ENCODE results near the gene MTMR3.

MTMR3 gene

DNA sequence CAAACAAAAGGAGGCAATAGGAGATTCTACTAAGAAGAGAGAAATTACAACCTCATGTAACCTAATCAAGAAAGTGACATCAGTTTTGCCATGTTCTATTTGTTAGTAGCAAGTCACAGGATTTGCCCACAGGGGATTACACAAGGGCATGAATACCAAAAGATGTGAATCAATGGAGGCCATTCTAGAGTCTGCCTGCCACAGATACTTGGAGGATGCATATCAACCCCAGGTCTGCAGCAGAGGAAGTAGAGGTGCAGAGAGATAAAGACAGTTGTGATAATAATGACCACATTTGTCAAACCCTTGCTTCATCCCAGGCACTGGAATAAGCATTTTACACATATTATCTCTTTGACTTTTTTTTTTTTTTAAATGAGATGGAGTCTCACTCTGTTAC, 42.5 kb upstream of the MTMR3 start:
- no peak overlapping the region for H3K4me3 ChIP-seq (ENCODE audit: low read length)
- TF ChIP-seq, protein P1, sequence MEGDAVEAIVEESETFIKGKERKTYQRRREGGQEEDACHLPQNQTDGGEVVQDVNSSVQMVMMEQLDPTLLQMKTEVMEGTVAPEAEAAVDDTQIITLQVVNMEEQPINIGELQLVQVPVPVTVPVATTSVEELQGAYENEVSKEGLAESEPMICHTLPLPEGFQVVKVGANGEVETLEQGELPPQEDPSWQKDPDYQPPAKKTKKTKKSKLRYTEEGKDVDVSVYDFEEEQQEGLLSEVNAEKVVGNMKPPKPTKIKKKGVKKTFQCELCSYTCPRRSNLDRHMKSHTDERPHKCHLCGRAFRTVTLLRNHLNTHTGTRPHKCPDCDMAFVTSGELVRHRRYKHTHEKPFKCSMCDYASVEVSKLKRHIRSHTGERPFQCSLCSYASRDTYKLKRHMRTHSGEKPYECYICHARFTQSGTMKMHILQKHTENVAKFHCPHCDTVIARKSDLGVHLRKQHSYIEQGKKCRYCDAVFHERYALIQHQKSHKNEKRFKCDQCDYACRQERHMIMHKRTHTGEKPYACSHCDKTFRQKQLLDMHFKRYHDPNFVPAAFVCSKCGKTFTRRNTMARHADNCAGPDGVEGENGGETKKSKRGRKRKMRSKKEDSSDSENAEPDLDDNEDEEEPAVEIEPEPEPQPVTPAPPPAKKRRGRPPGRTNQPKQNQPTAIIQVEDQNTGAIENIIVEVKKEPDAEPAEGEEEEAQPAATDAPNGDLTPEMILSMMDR (IDR thresholded peaks at IDR 0.05; ENCODE audit: insufficient read depth, low read depth, low read length, missing control alignments), result no peak
- peak; percentile 83 for DNase-seq (ENCODE audit: low read depth)

DNA sequence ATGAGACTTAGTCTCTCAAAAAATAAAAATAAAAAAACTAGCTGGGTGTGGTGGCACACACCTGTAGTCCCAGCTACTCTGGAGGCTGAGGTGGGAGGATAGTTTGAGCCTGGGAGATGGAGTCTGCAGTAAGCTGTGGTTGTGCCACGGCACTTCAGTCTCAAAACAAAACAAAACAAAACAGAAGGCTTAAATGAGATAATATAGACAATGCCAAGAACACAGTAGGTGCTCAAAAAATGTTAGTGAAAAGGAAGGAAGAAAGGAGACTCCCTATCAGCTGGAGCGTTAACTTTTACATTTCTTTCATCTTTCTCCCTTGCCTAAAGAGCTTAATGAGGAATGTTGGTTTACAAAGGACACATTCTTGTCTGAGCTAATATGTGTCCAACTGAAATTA, 40.8 kb upstream of the MTMR3 start:
- DNase-seq (ENCODE audit: low read depth), result no peak
- TF ChIP-seq, protein P1 (IDR thresholded peaks at IDR 0.05; ENCODE audit: insufficient read depth, low read depth, low read length, missing control alignments), result no peak
- H3K4me3 ChIP-seq (ENCODE audit: low read length), result no peak overlapping the region

DNA sequence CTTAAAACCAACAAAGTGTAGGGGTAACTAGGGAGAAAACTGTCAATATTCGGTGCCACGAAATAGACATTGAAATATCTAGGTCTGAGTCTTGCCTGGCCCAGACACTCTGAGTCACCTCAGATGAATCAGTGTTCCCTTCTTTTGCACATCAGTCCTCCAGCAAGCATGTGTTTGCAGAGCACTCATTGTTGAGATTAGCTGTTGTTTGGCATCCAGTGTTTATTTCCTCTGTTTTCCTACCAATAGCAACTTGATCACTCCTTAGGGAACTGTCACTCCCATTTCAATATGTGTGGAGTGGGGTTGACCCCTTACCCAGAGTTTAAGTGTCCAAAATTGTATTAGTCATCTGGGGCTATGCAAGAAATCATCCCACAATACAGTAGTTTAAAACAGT, 40.2 kb upstream of the MTMR3 start:
- peak; percentile 95 for DNase-seq (ENCODE audit: low read depth)
- H3K4me3 ChIP-seq (ENCODE audit: low read length), result no peak overlapping the region
- TF ChIP-seq, protein P1 (IDR thresholded peaks at IDR 0.05; ENCODE audit: insufficient read depth, low read depth, low read length, missing control alignments), result no peak

DNA sequence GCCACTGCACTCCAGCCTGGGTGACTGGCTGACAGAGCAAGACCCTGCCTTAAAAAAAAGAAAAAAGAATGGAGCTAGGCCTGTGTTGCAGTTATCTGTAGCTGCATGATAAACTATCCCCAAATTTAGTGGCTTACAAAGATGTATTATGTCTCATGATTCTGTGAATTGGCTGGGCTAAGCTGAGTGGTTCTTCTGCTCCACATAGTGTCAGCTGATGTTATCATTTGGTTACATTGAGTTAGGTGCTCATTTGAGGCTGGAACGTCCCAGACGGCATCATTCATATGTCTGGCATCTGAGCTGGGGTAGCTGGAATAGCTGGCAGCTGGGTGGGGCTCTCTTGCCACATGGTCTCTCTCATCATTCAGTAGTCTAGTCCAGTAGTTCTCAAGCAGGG, 36.7 kb upstream of the MTMR3 start:
- no peak for DNase-seq (ENCODE audit: low read depth)
- H3K4me3 ChIP-seq (ENCODE audit: low read length), result no peak overlapping the region
- TF ChIP-seq, protein P1 (IDR thresholded peaks at IDR 0.05; ENCODE audit: insufficient read depth, low read depth, low read length, missing control alignments), result no peak

DNA sequence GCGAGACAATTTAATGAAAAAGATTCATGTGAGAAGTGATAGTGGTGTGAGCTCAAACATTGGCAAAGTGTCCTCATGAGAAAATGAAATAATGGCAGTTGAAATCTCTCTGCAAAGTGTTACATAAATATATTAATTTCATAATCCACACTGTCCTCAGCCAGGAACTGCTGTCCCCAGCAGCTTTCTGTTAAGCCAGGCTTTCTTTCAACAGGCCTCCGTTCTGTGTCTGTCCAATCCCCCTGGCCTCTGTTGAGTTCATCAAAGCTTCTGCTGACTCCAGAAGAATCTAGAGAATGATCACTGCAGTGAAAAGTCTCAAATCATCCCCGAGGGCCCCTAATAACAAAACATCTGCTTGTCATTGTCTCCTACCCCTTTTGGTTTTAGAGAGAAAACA, 34.9 kb upstream of the MTMR3 start:
- DNase-seq (ENCODE audit: low read depth), result no peak
- TF ChIP-seq, protein P1 (IDR thresholded peaks at IDR 0.05; ENCODE audit: insufficient read depth, low read depth, low read length, missing control alignments), result no peak
- no peak overlapping the region for H3K4me3 ChIP-seq (ENCODE audit: low read length)

DNA sequence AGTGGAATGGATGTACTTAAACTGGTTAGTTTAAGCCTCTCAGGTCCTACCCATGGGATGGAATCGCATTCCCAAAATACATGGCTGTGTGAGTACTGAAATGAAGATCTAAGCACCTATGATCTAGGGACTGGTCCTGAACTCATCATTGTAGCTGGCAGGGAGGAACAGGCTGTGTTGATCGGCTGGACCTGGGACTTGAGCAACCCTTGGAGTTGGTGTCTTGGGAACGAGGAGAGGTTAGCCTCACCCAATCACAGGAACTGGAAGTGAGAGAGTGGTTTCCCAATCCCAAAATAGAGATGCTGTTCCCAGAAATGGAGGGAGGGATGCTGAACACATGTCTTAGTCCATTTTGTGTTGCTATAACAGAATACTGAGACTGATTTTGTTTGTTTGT, 28.5 kb upstream of the MTMR3 start:
- no peak overlapping the region for H3K4me3 ChIP-seq (ENCODE audit: low read length)
- no peak for DNase-seq (ENCODE audit: low read depth)
- TF ChIP-seq, protein P1 (IDR thresholded peaks at IDR 0.05; ENCODE audit: insufficient read depth, low read depth, low read length, missing control alignments), result no peak

DNA sequence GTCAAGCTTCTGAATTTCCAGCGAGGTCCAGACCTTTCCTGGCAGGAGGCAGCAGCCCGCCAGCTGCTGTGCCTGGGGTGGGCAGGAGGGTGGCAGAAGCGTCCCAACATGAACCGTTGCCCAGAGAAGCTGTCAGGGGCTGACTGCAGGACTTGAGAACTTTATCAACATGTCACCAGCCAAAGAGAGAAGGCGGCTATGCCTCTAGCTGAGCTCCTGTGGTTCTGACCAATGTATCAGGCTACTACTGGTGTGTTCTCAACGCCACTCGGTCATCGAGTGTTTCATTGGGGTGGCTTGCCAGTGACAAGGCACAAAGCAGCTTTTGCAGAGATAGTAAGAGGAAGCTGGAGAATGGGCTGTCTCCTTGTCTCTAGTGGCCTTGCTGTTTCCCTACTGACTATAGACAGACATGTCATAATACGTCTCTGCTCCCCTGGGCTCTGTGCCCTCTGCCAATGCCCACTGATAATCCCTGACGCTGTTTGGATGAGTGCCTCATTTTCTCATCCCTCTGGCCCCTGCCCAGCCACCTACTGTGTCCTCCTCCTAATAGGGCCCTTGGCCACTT, 27.3 kb upstream of the MTMR3 start:
- H3K4me3 ChIP-seq (ENCODE audit: low read length), result no peak overlapping the region
- TF ChIP-seq, protein P1 (IDR thresholded peaks at IDR 0.05; ENCODE audit: insufficient read depth, low read depth, low read length, missing control alignments), result no peak
- no peak for DNase-seq (ENCODE audit: low read depth)
